GM12878 (cell line): Measurements from ENCODE around the gene NDUFA12. TPM values are rescaled to one million over a fixed set of nuclear protein-coding genes. Genes with fewer than 3 reads are reported as not detected.

Source experiments
- ATF7 ChIP-seq: fragments of 450-650 bp; IDR thresholded peaks from 2 replicates; pipeline ENCODE4 v1.6.1; 2016; ENCODE audit warnings: low read depth, mild to moderate bottlenecking
- CEBPZ ChIP-seq: fragments of 150-350 bp; IDR thresholded peaks from 2 replicates; pipeline ENCODE4 v1.6.1; 2016; ENCODE audit warnings: low read depth, low read length
- CHD2 ChIP-seq: IDR thresholded peaks from 2 replicates; pipeline ENCODE4 v1.6.1; 2011; ENCODE audit warnings: low read depth, low read length, improper control_type of control experiment, borderline replicate concordance
- CREM ChIP-seq: IDR thresholded peaks from 2 replicates; pipeline ENCODE4 v1.6.1; 2014; ENCODE audit warnings: antibody characterized with exemption, low read depth
- EP300 ChIP-seq, 2 experiments: fragments of 150-350 bp in 1 of 2; IDR thresholded peaks; 2 replicates each; pipeline ENCODE4 v1.6.1; 2011 to 2012; ENCODE audit warnings: low read depth in 2 of 2, low read length in 2 of 2, borderline replicate concordance in 1 of 2, improper control_type of control experiment in 1 of 2, inconsistent platforms in 1 of 2; ENCODE audit not compliant: control insufficient read depth in 1 of 2
- FOXK2 ChIP-seq: fragments of 450-650 bp; IDR thresholded peaks from 2 replicates; pipeline ENCODE4 v1.6.1; 2017; ENCODE audit warnings: mild to moderate bottlenecking, moderate library complexity
- MEF2B ChIP-seq: fragments of 450-650 bp; IDR thresholded peaks from 2 replicates; pipeline ENCODE4 v1.6.1; 2018; ENCODE audit warnings: mild to moderate bottlenecking, moderate library complexity; ENCODE audit not compliant: partially characterized antibody, poor library complexity, severe bottlenecking
- MXI1 ChIP-seq: fragments of 150-350 bp; IDR thresholded peaks from 2 replicates; pipeline ENCODE4 v1.6.1; 2011; ENCODE audit warnings: low read depth, mild to moderate bottlenecking, inconsistent platforms, low read length, improper control_type of control experiment
- MYC ChIP-seq: IDR thresholded peaks from 2 replicates; pipeline ENCODE4 v1.6.1; 2011; ENCODE audit warnings: mild to moderate bottlenecking, low read length, moderate library complexity, inconsistent platforms; ENCODE audit not compliant: insufficient read depth, insufficient replicate concordance, insufficient read length, severe bottlenecking
- NFYA ChIP-seq: IDR thresholded peaks from 2 replicates; pipeline ENCODE4 v1.6.1; 2011; ENCODE audit warnings: low read depth, mild to moderate bottlenecking, low read length, improper control_type of control experiment, borderline replicate concordance
- SREBF1 ChIP-seq: IDR thresholded peaks from 2 replicates; pipeline ENCODE4 v1.6.1; 2012; ENCODE audit warnings: mild to moderate bottlenecking, low read length
- SREBF2 ChIP-seq: IDR thresholded peaks from 2 replicates; pipeline ENCODE4 v1.6.1; 2012; ENCODE audit warnings: mild to moderate bottlenecking, low read length
- TCF12 ChIP-seq: IDR thresholded peaks from 2 replicates; pipeline ENCODE4 v1.6.1; 2011; ENCODE audit warnings: low read depth, mild to moderate bottlenecking, low read length
- ZBTB11 ChIP-seq: fragments of 450-650 bp; formaldehyde crosslinking; IDR thresholded peaks from 2 replicates; pipeline ENCODE4 v1.5.0; 2022; ENCODE audit warnings: mild to moderate bottlenecking, missing genetic modification characterization
- polyA plus RNA-seq, 11 experiments: library from polyadenylated mRNA; depleted of rRNA in 4 of 11; unstranded in 6 of 11; stranded (reverse) in 5 of 11; fragments of >200 nt; fragmentation: Nextera tagmentation in 4 of 11; fragmentation: Illumina TruSeq in 1 of 11; extraction: Ambion mirVana in 4 of 11; extraction: Trizol in 1 of 11; gene quantifications; 1 replicate in 1 of 11; 2 replicates in 10 of 11; pipeline versions ENCODE4 v1.2.1 to v1.2.3, GENCODE V29; 2011 to 2016; ENCODE audit warnings: inconsistent platforms in 2 of 11, missing spikeins in 2 of 11, low read depth in 1 of 11
- total RNA-seq, 4 experiments: library from RNA; depleted of rRNA in 3 of 4; stranded (reverse); fragments of >200 nt in 3 of 4; fragmentation: Illumina TruSeq in 1 of 4; extraction: Trizol in 1 of 4; gene quantifications; 2 replicates each; pipeline versions ENCODE4 v1.2.1 to v1.2.3, GENCODE V29; 2013 to 2021
- TF ChIP-seq, protein P1 (sequence below): IDR thresholded peaks from 2 replicates; pipeline ENCODE4 v1.6.1; 2012; ENCODE audit warnings: improper control_type of control experiment, low read depth, low read length; ENCODE audit not compliant: insufficient replicate concordance

The NDUFA12 gene
- total and polyA plus RNA-seq, 10 of the 15 experiments (the other 5 are each of a cell fraction or from before 2014, with no cell fraction given): 141 to 1,021 (median 295) TPM

DNA sequence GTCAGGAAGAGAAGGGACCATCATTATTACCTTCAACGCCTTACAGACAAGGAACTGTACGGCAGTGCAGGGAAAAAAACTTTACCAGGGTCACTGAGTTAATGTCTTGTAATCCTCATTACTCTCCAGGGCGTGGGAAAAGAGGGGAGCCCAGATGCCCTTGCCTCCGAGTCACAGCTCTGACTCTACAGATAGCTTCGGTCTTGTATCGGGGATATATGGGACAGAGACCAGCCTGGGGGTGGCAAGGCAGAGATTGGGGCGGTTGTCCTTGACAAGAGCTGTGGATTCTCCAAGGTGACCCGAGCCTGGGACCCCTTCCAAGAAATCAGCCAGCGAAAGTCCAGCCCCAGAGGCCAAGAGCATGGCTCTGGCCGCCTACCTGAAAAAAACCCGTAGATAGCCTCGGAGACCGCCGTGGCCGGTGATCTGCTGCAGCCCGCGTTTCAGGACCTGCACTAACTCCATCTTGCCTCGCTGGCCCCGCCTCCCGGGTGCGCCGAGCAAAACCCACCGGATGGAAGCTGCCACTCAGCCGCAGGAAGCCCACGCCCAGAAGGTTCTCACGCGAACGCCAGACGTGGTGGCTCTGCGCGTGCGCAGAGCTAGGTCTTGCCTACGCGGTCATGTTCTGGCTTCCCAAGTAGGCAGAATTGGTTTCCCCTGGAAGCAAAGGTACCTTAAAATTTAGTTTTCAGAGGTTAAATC lies at the start of gene NDUFA12 (continued):
- no peak for TF ChIP-seq EP300 (IDR thresholded peaks at IDR 0.05; ENCODE audit: borderline replicate concordance in 1 of 2, control insufficient read depth in 1 of 2, low read depth in 2 of 2, low read length in 2 of 2)
- TF ChIP-seq TCF12: peak; percentile 52; the same call in 1 of the 2 replicates
- TF ChIP-seq CHD2: 0 out of 2 replicates have a peak, but pooled peaks have one; percentile 52
- TF ChIP-seq, protein P1, sequence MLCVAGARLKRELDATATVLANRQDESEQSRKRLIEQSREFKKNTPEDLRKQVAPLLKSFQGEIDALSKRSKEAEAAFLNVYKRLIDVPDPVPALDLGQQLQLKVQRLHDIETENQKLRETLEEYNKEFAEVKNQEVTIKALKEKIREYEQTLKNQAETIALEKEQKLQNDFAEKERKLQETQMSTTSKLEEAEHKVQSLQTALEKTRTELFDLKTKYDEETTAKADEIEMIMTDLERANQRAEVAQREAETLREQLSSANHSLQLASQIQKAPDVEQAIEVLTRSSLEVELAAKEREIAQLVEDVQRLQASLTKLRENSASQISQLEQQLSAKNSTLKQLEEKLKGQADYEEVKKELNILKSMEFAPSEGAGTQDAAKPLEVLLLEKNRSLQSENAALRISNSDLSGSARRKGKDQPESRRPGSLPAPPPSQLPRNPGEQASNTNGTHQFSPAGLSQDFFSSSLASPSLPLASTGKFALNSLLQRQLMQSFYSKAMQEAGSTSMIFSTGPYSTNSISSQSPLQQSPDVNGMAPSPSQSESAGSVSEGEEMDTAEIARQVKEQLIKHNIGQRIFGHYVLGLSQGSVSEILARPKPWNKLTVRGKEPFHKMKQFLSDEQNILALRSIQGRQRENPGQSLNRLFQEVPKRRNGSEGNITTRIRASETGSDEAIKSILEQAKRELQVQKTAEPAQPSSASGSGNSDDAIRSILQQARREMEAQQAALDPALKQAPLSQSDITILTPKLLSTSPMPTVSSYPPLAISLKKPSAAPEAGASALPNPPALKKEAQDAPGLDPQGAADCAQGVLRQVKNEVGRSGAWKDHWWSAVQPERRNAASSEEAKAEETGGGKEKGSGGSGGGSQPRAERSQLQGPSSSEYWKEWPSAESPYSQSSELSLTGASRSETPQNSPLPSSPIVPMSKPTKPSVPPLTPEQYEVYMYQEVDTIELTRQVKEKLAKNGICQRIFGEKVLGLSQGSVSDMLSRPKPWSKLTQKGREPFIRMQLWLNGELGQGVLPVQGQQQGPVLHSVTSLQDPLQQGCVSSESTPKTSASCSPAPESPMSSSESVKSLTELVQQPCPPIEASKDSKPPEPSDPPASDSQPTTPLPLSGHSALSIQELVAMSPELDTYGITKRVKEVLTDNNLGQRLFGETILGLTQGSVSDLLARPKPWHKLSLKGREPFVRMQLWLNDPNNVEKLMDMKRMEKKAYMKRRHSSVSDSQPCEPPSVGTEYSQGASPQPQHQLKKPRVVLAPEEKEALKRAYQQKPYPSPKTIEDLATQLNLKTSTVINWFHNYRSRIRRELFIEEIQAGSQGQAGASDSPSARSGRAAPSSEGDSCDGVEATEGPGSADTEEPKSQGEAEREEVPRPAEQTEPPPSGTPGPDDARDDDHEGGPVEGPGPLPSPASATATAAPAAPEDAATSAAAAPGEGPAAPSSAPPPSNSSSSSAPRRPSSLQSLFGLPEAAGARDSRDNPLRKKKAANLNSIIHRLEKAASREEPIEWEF: no peak
- TF ChIP-seq CEBPZ: no peak
- no peak for TF ChIP-seq SREBF2
- no peak for TF ChIP-seq NFYA
- 0 out of 2 replicates have a peak, but pooled peaks have one; percentile 53 for TF ChIP-seq MXI1
- TF ChIP-seq SREBF1: no peak
- no peak for TF ChIP-seq FOXK2
- TF ChIP-seq MEF2B: peak; percentile 40
- peak; percentile 85 for TF ChIP-seq ZBTB11
- no peak for TF ChIP-seq MYC
- TF ChIP-seq ATF7: no peak
- peak; percentile 36; the same call in 1 of the 2 replicates for TF ChIP-seq CREM
